ENCODE measurements around the gene PLA2G4E. TPM values are rescaled to one million over a fixed set of nuclear protein-coding genes. Genes with fewer than 3 reads are reported as not detected.
A peak's percentile ranks its signal among the peaks of the same experiment; 100 is the strongest.

PLA2G4E gene
- polyA plus RNA-seq, 1 donor (not counting 4 experiments of a cell fraction or from before 2014, with no cell fraction given) = 3.5 TPM

DNA sequence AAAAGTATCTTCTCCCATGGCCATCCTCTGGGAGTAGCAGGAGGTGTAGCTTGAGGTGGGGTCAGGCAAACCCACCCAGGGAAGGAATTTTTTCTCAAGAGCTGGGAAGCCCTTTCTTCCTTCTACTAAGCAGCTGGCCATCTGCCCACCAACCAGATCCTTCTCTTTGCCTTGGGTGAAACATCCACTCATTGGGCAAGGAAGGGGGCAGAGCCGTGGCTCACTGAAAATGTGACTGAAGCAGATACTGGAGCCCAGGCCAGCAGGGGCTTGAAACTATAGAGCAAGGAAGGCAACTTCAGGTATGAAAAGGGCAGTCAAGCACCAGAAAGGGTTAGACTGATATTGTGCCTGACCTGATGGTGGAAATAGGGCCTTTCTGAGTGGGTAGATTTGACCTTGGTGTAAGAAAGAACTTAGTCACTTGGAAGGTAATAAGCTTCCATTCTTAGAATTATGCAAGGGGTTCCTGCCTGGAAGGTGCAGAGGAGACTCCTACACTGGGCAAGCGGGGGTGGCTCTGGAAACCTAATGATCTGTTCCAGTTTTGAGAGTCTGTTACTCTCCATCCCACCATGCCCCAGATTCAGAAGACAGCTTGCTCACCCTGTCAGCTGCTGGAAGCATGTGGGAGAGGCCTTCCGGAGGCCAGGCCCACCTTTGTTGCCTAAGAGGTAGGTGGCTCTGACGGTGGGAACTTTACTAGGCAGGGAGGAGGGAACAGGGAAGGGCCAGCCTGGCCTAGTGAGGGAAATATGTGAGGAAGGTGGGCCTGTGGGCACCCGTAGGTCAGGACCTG lies 22.0 kb upstream of the PLA2G4E start:
- H3K27ac ChIP-seq (ENCODE audit: control insufficient read depth, insufficient read depth, low read length) = no peak overlapping the region
- H3K9me1 ChIP-seq (ENCODE audit: control insufficient read depth, extremely low read depth, insufficient read depth, low read length) = no peaks in the 10 kb centered on the region
- no peaks in the 10 kb centered on the region for H4K20me1 ChIP-seq (ENCODE audit: control insufficient read depth, extremely low read depth, insufficient read depth, low read length)
- H3K9me3 ChIP-seq (ENCODE audit: control insufficient read depth, low read depth, low read length) = no peaks in the 10 kb centered on the region
- H3K9ac ChIP-seq (ENCODE audit: control insufficient read depth, extremely low read depth, insufficient read depth, low read length) = no peak overlapping the region
- no peaks in the 10 kb centered on the region for H3K27me3 ChIP-seq (ENCODE audit: control insufficient read depth, extremely low read depth, insufficient read depth, low read length)
- dilution Hi-C loops (cut with MboI; ENCODE audit: extremely low pct_ligation_motif_present, low sequenced_read_pairs) = no loop called here
- no peaks in the 10 kb centered on the region for H3K79me2 ChIP-seq (ENCODE audit: control insufficient read depth, insufficient read depth, low read length)
- no peak overlapping the region for H3K4me2 ChIP-seq (ENCODE audit: control insufficient read depth, extremely low read depth, insufficient read depth, low read depth, low read length)
- H3K36me3 ChIP-seq (ENCODE audit: control insufficient read depth in 2 of 2, extremely low read depth in 1 of 2, insufficient read depth in 2 of 2, low read length in 2 of 2) = no peaks in the 10 kb centered on the region
- no peak for FAIRE-seq
- no peak overlapping the region for H3K4me3 ChIP-seq (ENCODE audit: control insufficient read depth in 2 of 3, extremely low read depth in 1 of 3, insufficient read depth in 2 of 3, low read depth in 1 of 3, low read length in 3 of 3)
- TF ChIP-seq EZH2 (IDR thresholded peaks at IDR 0.05; ENCODE audit: low read length) = no peak
- TF ChIP-seq, protein P1, sequence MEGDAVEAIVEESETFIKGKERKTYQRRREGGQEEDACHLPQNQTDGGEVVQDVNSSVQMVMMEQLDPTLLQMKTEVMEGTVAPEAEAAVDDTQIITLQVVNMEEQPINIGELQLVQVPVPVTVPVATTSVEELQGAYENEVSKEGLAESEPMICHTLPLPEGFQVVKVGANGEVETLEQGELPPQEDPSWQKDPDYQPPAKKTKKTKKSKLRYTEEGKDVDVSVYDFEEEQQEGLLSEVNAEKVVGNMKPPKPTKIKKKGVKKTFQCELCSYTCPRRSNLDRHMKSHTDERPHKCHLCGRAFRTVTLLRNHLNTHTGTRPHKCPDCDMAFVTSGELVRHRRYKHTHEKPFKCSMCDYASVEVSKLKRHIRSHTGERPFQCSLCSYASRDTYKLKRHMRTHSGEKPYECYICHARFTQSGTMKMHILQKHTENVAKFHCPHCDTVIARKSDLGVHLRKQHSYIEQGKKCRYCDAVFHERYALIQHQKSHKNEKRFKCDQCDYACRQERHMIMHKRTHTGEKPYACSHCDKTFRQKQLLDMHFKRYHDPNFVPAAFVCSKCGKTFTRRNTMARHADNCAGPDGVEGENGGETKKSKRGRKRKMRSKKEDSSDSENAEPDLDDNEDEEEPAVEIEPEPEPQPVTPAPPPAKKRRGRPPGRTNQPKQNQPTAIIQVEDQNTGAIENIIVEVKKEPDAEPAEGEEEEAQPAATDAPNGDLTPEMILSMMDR (optimal IDR thresholded peaks at IDR 0.05 in 1 of 3, IDR thresholded peaks at IDR 0.05 in 1 of 3, conservative IDR thresholded peaks at IDR 0.05 in 1 of 3; ENCODE audit: extremely low read depth in 1 of 3, insufficient read depth in 2 of 3, low read length in 3 of 3) = no peak
- DNase-seq (ENCODE audit: low read depth, low spot score) = no peak
- H3K4me1 ChIP-seq (ENCODE audit: control insufficient read depth, extremely low read depth, insufficient read depth, low read length) = peaks cover 2% of the 10 kb centered on the region
- no peak overlapping the region for H2AFZ ChIP-seq (ENCODE audit: control insufficient read depth, low read length)

DNA sequence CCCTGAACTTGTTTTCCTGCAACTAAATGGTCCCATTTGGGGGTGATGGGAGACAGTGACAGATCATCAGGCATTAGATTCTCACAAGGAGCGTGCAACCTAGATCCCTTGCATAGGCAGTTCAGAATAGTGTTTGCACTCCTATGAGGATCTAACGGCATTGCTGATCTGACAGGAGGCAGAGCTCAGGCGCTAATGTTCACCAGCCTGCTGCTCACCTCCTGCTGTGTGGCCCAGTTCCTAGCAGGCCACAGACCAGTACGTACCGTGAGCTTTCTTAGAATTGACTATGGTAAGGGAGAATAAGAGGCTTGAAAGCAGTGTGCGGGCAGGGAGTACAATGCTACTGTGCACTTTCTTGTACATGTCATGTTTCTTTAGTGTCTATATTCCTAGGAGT lies 17.6 kb upstream of the PLA2G4E start:
- no peaks in the 10 kb centered on the region for H3K36me3 ChIP-seq (ENCODE audit: control insufficient read depth in 2 of 2, extremely low read depth in 1 of 2, insufficient read depth in 2 of 2, low read length in 2 of 2)
- H3K27ac ChIP-seq (ENCODE audit: control insufficient read depth, insufficient read depth, low read length) = no peak overlapping the region
- no peaks in the 10 kb centered on the region for H4K20me1 ChIP-seq (ENCODE audit: control insufficient read depth, extremely low read depth, insufficient read depth, low read length)
- peaks cover 23% of the 10 kb centered on the region for H3K4me1 ChIP-seq (ENCODE audit: control insufficient read depth, extremely low read depth, insufficient read depth, low read length)
- dilution Hi-C loops (cut with MboI; ENCODE audit: extremely low pct_ligation_motif_present, low sequenced_read_pairs) = no loop called here
- no peaks in the 10 kb centered on the region for H3K9me1 ChIP-seq (ENCODE audit: control insufficient read depth, extremely low read depth, insufficient read depth, low read length)
- H3K9ac ChIP-seq (ENCODE audit: control insufficient read depth, extremely low read depth, insufficient read depth, low read length) = no peak overlapping the region
- no peak for DNase-seq (ENCODE audit: low read depth, low spot score)
- no peaks in the 10 kb centered on the region for H3K9me3 ChIP-seq (ENCODE audit: control insufficient read depth, low read depth, low read length)
- TF ChIP-seq, protein P1 (optimal IDR thresholded peaks at IDR 0.05 in 1 of 3, IDR thresholded peaks at IDR 0.05 in 1 of 3, conservative IDR thresholded peaks at IDR 0.05 in 1 of 3; ENCODE audit: extremely low read depth in 1 of 3, insufficient read depth in 2 of 3, low read length in 3 of 3) = no peak
- no peak for TF ChIP-seq EZH2 (IDR thresholded peaks at IDR 0.05; ENCODE audit: low read length)
- no peak overlapping the region for H3K4me2 ChIP-seq (ENCODE audit: control insufficient read depth, extremely low read depth, insufficient read depth, low read depth, low read length)
- no peak overlapping the region for H2AFZ ChIP-seq (ENCODE audit: control insufficient read depth, low read length)
- H3K79me2 ChIP-seq (ENCODE audit: control insufficient read depth, insufficient read depth, low read length) = no peaks in the 10 kb centered on the region
- peak; percentile 5 for FAIRE-seq
- H3K4me3 ChIP-seq (ENCODE audit: control insufficient read depth in 2 of 3, extremely low read depth in 1 of 3, insufficient read depth in 2 of 3, low read depth in 1 of 3, low read length in 3 of 3) = no peak overlapping the region
- H3K27me3 ChIP-seq (ENCODE audit: control insufficient read depth, extremely low read depth, insufficient read depth, low read length) = no peaks in the 10 kb centered on the region

All from keratinocyte (primary cell).